Choroid plexus epithelial cell (primary cell): ENCODE measurements around the gene KCTD14.
A peak's percentile ranks its signal among the peaks of the same experiment; 100 is the strongest.
"Not testable (repeated sequence)": the region's sequence is repeated elsewhere in the genome, so short reads cannot be mapped to it uniquely, and the experiment has no call there.

Experiments
- DNase-seq: peaks from one replicate; pipeline ENCODE4 v3.0.0-alpha.2; 2010; ENCODE audit warnings: low read depth
- H3K4me3 ChIP-seq: 2 replicates; pipeline ENCODE4 v1.5.1; 2011; ENCODE audit warnings: low read depth, mild to moderate bottlenecking, control low read depth, low read length, moderate library complexity
- TF ChIP-seq, protein P1 (sequence below): conservative IDR thresholded peaks from 2 replicates; pipeline ENCODE4 v1.5.1; 2011; ENCODE audit warnings: low read depth, mild to moderate bottlenecking, control low read depth, inconsistent platforms, low read length, moderate library complexity

KCTD14 gene

DNA sequence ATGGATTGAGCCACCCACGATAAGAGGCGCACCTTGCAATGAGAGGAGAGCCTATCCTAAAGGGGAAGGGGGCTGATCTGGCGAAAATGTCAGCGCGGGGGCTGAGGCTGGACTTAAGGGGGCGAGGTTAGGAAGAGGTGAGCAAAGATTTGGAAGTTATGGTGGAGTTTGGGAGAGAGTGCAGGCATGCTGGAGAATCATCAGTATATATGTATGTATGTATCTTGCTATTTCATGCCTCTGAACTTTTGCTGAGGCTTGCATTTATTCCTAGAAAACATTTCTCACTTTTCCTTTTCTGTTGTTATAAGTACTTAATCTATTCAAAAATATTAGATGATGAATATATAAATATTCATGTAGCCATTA lies 23.4 kb upstream of the KCTD14 start:
- TF ChIP-seq, protein P1, sequence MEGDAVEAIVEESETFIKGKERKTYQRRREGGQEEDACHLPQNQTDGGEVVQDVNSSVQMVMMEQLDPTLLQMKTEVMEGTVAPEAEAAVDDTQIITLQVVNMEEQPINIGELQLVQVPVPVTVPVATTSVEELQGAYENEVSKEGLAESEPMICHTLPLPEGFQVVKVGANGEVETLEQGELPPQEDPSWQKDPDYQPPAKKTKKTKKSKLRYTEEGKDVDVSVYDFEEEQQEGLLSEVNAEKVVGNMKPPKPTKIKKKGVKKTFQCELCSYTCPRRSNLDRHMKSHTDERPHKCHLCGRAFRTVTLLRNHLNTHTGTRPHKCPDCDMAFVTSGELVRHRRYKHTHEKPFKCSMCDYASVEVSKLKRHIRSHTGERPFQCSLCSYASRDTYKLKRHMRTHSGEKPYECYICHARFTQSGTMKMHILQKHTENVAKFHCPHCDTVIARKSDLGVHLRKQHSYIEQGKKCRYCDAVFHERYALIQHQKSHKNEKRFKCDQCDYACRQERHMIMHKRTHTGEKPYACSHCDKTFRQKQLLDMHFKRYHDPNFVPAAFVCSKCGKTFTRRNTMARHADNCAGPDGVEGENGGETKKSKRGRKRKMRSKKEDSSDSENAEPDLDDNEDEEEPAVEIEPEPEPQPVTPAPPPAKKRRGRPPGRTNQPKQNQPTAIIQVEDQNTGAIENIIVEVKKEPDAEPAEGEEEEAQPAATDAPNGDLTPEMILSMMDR = no peak
- no peak overlapping the region for H3K4me3 ChIP-seq
- DNase-seq = no peak

DNA sequence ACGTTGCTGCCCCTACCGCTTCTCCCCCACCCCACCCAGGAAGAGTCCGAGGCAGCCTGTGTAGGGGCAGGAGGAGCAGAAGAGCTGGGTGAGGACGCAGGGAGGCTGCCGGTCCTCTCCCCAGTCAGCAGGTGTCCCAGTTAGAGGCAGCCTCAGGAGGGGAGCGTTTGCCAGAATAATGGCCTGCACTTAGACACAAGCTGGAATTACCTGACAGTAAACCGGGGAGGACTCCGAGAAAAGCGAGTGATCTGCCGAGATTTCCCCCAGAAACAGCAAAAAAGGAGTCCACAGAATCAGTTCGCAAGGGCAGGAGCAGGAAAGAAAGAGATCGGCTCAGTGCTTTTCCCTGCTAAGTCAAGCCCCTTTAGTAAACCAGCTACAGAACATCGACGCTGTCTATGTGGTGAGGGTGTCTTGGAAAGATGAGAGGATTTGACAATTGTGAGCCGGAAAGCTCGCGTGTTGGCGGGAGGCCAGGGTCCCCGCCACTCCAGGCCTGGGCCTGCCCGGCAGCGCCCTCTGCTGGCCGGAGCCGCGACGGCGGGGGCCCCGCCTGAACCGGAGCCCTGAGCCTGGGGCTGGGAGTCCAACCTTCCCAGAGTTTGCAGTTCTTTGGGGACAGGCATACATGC lies 22.9 kb upstream of the KCTD14 start:
- TF ChIP-seq, protein P1 = peak; percentile 69
- H3K4me3 ChIP-seq = peak overlapping the region; percentile 61
- peak; percentile 64 for DNase-seq

DNA sequence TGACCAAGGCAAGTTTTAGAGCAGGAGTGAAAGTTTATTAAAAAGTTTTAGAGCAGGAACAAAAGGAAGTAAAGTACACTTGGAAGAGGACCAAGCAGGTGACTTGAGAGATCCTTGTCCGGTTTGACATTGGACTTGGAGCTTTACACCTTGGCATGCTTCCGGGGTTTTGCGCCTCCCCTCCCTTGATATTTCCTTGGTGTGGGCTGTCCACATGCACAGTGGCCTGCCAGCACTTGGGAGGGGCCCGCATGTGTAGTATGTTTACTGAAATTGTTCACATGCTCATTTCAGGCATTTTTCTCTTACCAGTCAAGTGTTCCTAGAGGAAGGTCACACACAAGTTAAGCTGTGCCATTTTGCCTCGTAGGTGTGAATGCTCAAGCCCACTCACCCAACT lies 21.6 kb upstream of the KCTD14 start:
- TF ChIP-seq, protein P1 = no peak
- H3K4me3 ChIP-seq = no peak overlapping the region
- no peak for DNase-seq

DNA sequence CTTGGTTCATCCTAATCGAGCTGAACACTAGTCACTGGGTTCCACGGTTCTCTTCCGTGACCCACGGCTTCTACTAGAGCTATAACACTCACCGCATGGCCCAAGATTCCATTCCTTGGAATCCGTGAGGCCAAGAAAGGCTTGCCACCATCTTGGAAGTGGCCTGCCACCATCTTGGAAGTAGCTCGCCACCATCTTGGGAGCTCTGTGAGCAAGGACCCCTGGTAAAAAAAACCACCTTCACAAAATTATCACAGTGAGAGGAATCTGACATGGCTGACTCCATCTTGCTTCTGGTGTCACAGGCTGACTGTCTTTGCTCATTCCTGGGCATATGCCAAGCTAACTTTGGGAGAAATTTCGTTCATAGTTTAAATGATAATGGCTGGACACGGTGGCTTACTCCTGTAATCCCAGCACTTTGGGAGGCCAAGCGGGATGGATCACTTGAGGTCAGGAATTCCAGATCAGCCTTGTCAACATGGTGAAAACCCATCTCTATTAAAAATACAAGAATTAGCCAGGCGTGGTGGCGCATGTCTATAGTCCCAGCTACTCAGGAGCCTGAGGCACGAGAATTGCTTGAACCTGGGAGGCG lies 18.9 kb upstream of the KCTD14 start:
- no peak for DNase-seq
- TF ChIP-seq, protein P1 = no peak
- no peak overlapping the region for H3K4me3 ChIP-seq

DNA sequence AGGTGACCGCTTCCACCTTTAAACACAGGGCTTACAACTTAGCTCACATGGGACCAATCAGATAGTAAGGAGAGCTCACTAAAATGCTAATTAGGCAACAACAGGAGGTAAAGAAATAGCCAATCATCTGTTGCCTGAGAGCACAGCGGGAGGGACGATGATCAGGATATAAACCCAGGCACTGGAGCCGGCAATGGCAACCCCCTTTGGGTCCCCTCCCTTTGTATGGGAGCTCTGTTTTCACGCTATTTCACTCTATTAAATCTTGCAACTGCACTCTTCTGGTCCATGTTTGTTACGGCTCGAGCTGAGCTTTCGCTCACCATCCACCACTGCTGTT lies 18.3 kb upstream of the KCTD14 start:
- not testable (repeated sequence) for H3K4me3 ChIP-seq, DNase-seq

DNA sequence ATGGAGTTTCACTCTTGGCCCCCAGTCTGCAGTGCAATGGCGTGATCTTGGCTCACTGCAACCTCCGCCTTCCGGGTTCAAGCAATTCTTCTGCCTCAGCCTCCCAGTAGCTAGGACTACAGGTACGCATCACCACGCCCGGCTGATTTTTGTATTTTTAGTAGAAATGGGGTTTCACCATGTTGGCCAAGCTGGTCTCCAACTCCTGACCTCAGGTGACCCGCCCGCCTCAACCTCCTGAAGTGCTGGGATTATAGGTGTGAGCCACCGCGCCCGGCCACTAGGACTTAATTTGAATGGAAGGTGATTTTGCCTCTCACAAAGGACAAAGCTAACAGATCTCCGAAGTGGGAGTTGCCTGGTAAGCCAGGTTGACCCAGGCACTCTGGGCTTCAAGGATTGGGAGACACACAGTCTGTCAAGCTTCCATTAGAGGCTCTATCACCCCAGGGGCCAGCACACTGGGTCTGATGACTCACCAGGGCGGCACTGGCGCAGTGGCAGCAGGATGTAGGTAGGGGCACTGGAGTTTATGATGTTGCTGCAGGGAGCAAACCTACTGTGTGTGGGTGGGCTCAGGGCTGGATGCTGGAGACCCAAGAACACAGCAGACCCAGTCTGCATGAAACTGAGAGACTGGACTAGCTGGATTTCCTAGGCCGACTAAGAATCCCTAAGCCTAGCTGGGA lies 17.8 kb upstream of the KCTD14 start:
- no peak for DNase-seq
- TF ChIP-seq, protein P1 = no peak
- no peak overlapping the region for H3K4me3 ChIP-seq

DNA sequence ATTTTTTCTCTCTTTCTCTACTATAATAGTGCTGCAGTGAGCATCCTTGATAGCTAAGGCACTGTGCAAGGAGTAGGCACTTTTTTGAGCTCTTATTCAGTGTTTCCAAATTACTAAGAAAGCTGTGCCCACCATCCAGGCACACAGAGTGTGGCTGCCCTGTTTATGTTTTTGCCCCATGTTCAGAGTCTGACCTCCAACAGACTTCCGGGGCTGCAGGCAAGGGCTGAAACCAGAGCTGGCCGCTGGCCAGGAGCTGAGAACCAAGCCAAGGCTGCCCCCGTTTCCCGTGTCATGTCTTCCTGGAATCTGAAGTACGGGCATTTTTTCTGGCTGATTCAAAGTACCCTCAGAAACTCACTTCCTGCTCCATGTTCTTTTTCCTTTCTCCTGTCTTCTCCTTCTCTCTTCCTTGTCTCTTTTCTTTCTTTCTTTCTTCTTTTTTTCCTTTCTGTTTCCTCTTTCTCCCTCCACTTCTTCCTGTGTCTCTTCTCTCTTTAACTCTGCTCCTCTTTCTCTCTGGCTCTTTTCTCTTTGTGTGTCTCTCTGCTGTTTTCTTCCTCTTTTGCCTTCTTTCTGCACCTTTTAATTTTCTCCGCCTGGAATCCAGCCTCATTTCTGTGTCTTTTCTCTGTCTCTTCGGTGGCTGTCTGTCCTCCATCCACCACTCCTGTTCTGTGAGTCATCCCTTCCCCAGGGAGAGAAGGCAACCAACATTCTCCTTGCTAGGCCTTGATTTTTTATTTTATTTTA lies 17.0 kb upstream of the KCTD14 start:
- no peak overlapping the region for H3K4me3 ChIP-seq
- TF ChIP-seq, protein P1 = no peak
- DNase-seq = peak; percentile 82
